HCT116 (cell line): Measurements from ENCODE around the gene CSTF2T. TPM values are rescaled to one million over a fixed set of nuclear protein-coding genes. Genes with fewer than 3 reads are reported as not detected.

Experiments used
- ATAC-seq: fragments of 200-7000 bp; cut with Tn5 transposase; 2 replicates; pipeline ENCODE4 v1.9.1; 2020; ENCODE audit warnings: mild to moderate bottlenecking, moderate library complexity
- BruUV-seq: library from RNA; stranded (reverse); fragments of 400-500 nt; replicated peaks from 2 replicates; lab custom pipeline; 2021; lab: Mats Ljungman, UMichigan
- CTCF ChIA-PET: fragments of 300-600 bp; sonication (Branson Sonifier 250); formaldehyde crosslinking; loops from one replicate; lab custom pipeline; 2021; ENCODE audit warnings: antibody characterized with exemption; lab: Charles Lee
- POLR2A ChIA-PET: fragments of 300-600, 350-600 bp; sonication (Branson Sonifier 250); formaldehyde crosslinking; loops from one replicate; lab custom pipeline; 2021; ENCODE audit warnings: antibody characterized with exemption; lab: Charles Lee
- RAD21 ChIA-PET, 2 experiments: fragments of 300-600 bp; sonication (Branson Sonifier 250); formaldehyde crosslinking; loops; one replicate each; lab custom pipeline; 2023; ENCODE audit warnings: low total read pairs in 2 of 2; ENCODE audit not compliant: uncharacterized antibody in 2 of 2, unreplicated experiment in 2 of 2, low non-redundant PET in 1 of 2; lab: Charles Lee
- DNase-seq: peaks from one replicate; pipeline ENCODE4 v3.0.0-alpha.2; 2010; ENCODE audit warnings: low read depth, low spot score
- H2AFZ ChIP-seq: fragments of 200-600 bp; shearing (Covaris generic), sonication (generic); 2 replicates; pipeline ENCODE4 v1.6.1; 2017; ENCODE audit warnings: low read depth, mixed run types, mixed read lengths, antibody characterized with exemption, low read length; ENCODE audit not compliant: poor library complexity, severe bottlenecking
- H3K27ac ChIP-seq: 2 replicates; pipeline ENCODE4 v1.5.1; 2012; ENCODE audit warnings: low read depth, low read length
- H3K27me3 ChIP-seq: fragments of 200-600 bp; sonication (generic); 2 replicates; pipeline ENCODE4 v1.6.1; 2016; ENCODE audit warnings: mixed run types, low read length, mixed read lengths; ENCODE audit not compliant: insufficient read depth
- H3K36me3 ChIP-seq, 2 experiments: fragments of 200-500 bp in 1 of 2; fragments of 200-600 bp in 1 of 2; sonication (Bioruptor generic) in 1 of 2; sonication (generic) in 1 of 2; 2 replicates each; pipeline versions ENCODE4 v1.5.1 to v1.6.1; 2014 to 2016; ENCODE audit warnings: low read length in 2 of 2, inconsistent platforms in 1 of 2, mixed read lengths in 1 of 2, mixed run types in 1 of 2; ENCODE audit not compliant: insufficient read depth in 2 of 2, control insufficient read depth in 1 of 2
- H3K4me1 ChIP-seq, 2 experiments: fragments of 200-600 bp in 1 of 2; sonication (generic) in 1 of 2; 2 replicates each; pipeline versions ENCODE4 v1.5.1 to v1.6.1; 2012 to 2017; ENCODE audit warnings: low read length in 2 of 2, inconsistent platforms in 1 of 2, mild to moderate bottlenecking in 1 of 2, mixed read lengths in 1 of 2, mixed run types in 1 of 2, moderate library complexity in 1 of 2; ENCODE audit not compliant: insufficient read depth in 2 of 2, control insufficient read depth in 1 of 2
- H3K4me2 ChIP-seq: fragments of 200-600 bp; sonication (generic); 2 replicates; pipeline ENCODE4 v1.6.1; 2017; ENCODE audit warnings: mixed run types, low read length, mixed read lengths
- H3K4me3 ChIP-seq, 2 experiments: fragments of 200-600 bp in 1 of 2; sonication (generic) in 1 of 2; replicated peaks in 1 of 2; 2 replicates each; pipeline ENCODE4 v1.5.1; 2011 to 2016; ENCODE audit warnings: low read length in 2 of 2, control low read depth in 1 of 2, low read depth in 1 of 2, mild to moderate bottlenecking in 1 of 2, mixed read lengths in 1 of 2, mixed run types in 1 of 2
- H3K79me2 ChIP-seq: fragments of 200-600 bp; sonication (generic); 2 replicates; pipeline ENCODE4 v1.6.1; 2017; ENCODE audit warnings: mild to moderate bottlenecking, mixed run types, low read length, moderate library complexity, mixed read lengths; ENCODE audit not compliant: insufficient read depth
- H3K9ac ChIP-seq: fragments of 200-600 bp; sonication (generic); 2 replicates; pipeline ENCODE4 v1.6.1; 2016; ENCODE audit warnings: low read length, mixed read lengths
- H3K9me2 ChIP-seq: fragments of 200-600 bp; sonication (generic), shearing (Covaris generic); 2 replicates; pipeline ENCODE4 v1.6.1; 2017; ENCODE audit warnings: mixed run types, mild to moderate bottlenecking, moderate library complexity; ENCODE audit not compliant: insufficient read depth
- H3K9me3 ChIP-seq, 2 experiments: fragments of 200-500 bp in 1 of 2; fragments of 200-600 bp in 1 of 2; sonication (Bioruptor generic) in 1 of 2; sonication (generic) in 1 of 2; 2 replicates each; pipeline ENCODE4 v1.6.1; 2014 to 2017; ENCODE audit warnings: low read length in 2 of 2, mixed read lengths in 2 of 2, inconsistent platforms in 1 of 2, low read depth in 1 of 2, mild to moderate bottlenecking in 1 of 2, mixed run types in 1 of 2, moderate library complexity in 1 of 2; ENCODE audit not compliant: control insufficient read depth in 1 of 2, insufficient read depth in 1 of 2
- H4K20me1 ChIP-seq: fragments of 200-600 bp; sonication (generic), shearing (Covaris generic); 2 replicates; pipeline ENCODE4 v1.6.1; 2017; ENCODE audit warnings: mixed run types, mild to moderate bottlenecking, moderate library complexity; ENCODE audit not compliant: insufficient read depth
- CBX3 ChIP-seq: IDR thresholded peaks from 2 replicates; pipeline ENCODE4 v1.6.1; 2012; ENCODE audit warnings: low read depth
- CEBPB ChIP-seq: IDR thresholded peaks from 2 replicates; pipeline ENCODE4 v1.6.1; 2012; ENCODE audit warnings: low read depth
- EGR1 ChIP-seq: IDR thresholded peaks from 2 replicates; pipeline ENCODE4 v1.6.1; 2012; ENCODE audit warnings: low read depth
- ELF1 ChIP-seq: IDR thresholded peaks from 2 replicates; pipeline ENCODE4 v1.6.1; 2012; ENCODE audit warnings: low read depth, borderline replicate concordance
- EZH2 ChIP-seq: fragments of 200-600 bp; sonication (generic); IDR thresholded peaks from 2 replicates; pipeline ENCODE4 v1.6.1; 2017; ENCODE audit warnings: antibody characterized with exemption, mixed run types
- EZH2phosphoT487 ChIP-seq: fragments of 200-600 bp; IDR thresholded peaks from 2 replicates; pipeline ENCODE4 v1.6.1; 2018; ENCODE audit warnings: antibody characterized with exemption, borderline replicate concordance
- FOSL1 ChIP-seq: IDR thresholded peaks from 2 replicates; pipeline ENCODE4 v1.6.1; 2012; ENCODE audit warnings: low read depth
- JUND ChIP-seq: IDR thresholded peaks from 2 replicates; pipeline ENCODE4 v1.6.1; 2012
- POLR2A ChIP-seq: IDR thresholded peaks from 2 replicates; pipeline ENCODE4 v1.7.0; 2011; ENCODE audit warnings: borderline replicate concordance; ENCODE audit not compliant: insufficient read depth, insufficient read length; ENCODE audit errors: extremely low read depth
- POLR2AphosphoS5 ChIP-seq: IDR thresholded peaks from 2 replicates; pipeline ENCODE4 v1.6.1; 2011; ENCODE audit warnings: mild to moderate bottlenecking, low read depth, low read length, moderate library complexity
- RAD21 ChIP-seq: IDR thresholded peaks from 2 replicates; pipeline ENCODE4 v1.6.1; 2012; ENCODE audit warnings: low read depth, mild to moderate bottlenecking
- SP1 ChIP-seq: IDR thresholded peaks from 2 replicates; pipeline ENCODE4 v1.6.1; 2012; ENCODE audit warnings: low read depth
- SRF ChIP-seq: IDR thresholded peaks from 2 replicates; pipeline ENCODE4 v1.6.1; 2012; ENCODE audit warnings: low read depth
- YY1 ChIP-seq: IDR thresholded peaks from 2 replicates; pipeline ENCODE4 v1.6.1; 2011; ENCODE audit warnings: low read length, low read depth, moderate library complexity, mild to moderate bottlenecking; ENCODE audit not compliant: insufficient replicate concordance; ENCODE audit errors: extremely low read depth
- ZNF274 ChIP-seq: fragments of 200-500 bp; sonication (Bioruptor generic); IDR thresholded peaks from 2 replicates; pipeline ENCODE4 v1.6.1; 2014; ENCODE audit warnings: mild to moderate bottlenecking, low read depth, low read length, inconsistent platforms
- intact Hi-C: fragments of 100-400 bp; cut with micrococcal nuclease; formaldehyde crosslinking; loops from 2 replicates; pipeline ENCODE4 v1.10.0; 2022
- total RNA-seq: library from RNA; stranded (reverse); gene quantifications from one replicate; pipeline ENCODE4 v1.2.1, GENCODE V29; 2021; ENCODE audit not compliant: unreplicated experiment
- TF ChIP-seq, protein P1 (sequence below): IDR thresholded peaks from 2 replicates; pipeline ENCODE4 v1.6.1; 2012
- TF ChIP-seq, protein P2 (sequence below): IDR thresholded peaks from 2 replicates; pipeline ENCODE4 v1.6.1; 2011; ENCODE audit warnings: mild to moderate bottlenecking, low read length, moderate library complexity; ENCODE audit not compliant: insufficient replicate concordance; ENCODE audit errors: extremely low read depth
- TF ChIP-seq, protein P3 (sequence below): IDR thresholded peaks from 2 replicates; pipeline ENCODE4 v1.6.1; 2012
- TF ChIP-seq, protein P4 (sequence below): IDR thresholded peaks from 2 replicates; pipeline ENCODE4 v1.6.1; 2012; ENCODE audit warnings: low read depth
- TF ChIP-seq, protein P5 (sequence below), 3 experiments: fragments of 200-600 bp in 1 of 3; sonication (generic) in 1 of 3; IDR thresholded peaks in 2 of 3; conservative IDR thresholded peaks in 1 of 3; 2 replicates each; pipeline ENCODE4 v1.5.1; 2012 to 2017; ENCODE audit warnings: low read depth in 2 of 3, low read length in 2 of 3, antibody characterized with exemption in 1 of 3, borderline replicate concordance in 1 of 3, control low read depth in 1 of 3, mild to moderate bottlenecking in 1 of 3, mixed read lengths in 1 of 3, mixed run types in 1 of 3, moderate library complexity in 1 of 3; ENCODE audit not compliant: insufficient read depth in 1 of 3

The CSTF2T gene
- total RNA-seq, 1 experiment from 2014 or later: 18.5 TPM

DNA sequence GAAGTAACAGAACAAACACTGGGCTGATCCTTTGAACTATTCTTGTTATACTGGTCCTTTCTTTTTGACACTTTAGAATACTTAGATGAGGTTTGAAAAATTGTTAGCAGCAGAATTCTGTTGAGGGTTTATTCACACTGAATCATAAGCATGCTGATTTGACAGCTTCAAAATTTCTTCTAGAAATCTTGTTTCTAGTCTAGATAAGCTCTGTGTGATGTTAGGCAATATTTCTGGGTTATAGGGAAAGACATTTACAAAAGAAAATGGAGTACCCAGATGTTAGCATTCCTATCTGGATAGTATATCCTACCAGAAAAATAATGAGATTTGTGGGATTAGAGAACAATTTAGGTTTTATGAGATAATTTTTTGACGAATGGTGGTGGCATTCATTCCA lies 12.1 kb downstream of the CSTF2T start:
- RAD21 ChIA-PET: no interaction called here
- no peak for TF ChIP-seq EGR1
- TF ChIP-seq SRF: no peak
- TF ChIP-seq POLR2AphosphoS5: no peak
- TF ChIP-seq RAD21: no peak
- TF ChIP-seq, protein P1, sequence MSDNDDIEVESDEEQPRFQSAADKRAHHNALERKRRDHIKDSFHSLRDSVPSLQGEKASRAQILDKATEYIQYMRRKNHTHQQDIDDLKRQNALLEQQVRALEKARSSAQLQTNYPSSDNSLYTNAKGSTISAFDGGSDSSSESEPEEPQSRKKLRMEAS: no peak
- no peak for TF ChIP-seq YY1
- no peak for TF ChIP-seq POLR2A
- no peak for TF ChIP-seq CBX3
- TF ChIP-seq EZH2: no peak
- TF ChIP-seq CEBPB: no peak
- no peak for TF ChIP-seq FOSL1
- no peak for TF ChIP-seq JUND
- TF ChIP-seq, protein P2, sequence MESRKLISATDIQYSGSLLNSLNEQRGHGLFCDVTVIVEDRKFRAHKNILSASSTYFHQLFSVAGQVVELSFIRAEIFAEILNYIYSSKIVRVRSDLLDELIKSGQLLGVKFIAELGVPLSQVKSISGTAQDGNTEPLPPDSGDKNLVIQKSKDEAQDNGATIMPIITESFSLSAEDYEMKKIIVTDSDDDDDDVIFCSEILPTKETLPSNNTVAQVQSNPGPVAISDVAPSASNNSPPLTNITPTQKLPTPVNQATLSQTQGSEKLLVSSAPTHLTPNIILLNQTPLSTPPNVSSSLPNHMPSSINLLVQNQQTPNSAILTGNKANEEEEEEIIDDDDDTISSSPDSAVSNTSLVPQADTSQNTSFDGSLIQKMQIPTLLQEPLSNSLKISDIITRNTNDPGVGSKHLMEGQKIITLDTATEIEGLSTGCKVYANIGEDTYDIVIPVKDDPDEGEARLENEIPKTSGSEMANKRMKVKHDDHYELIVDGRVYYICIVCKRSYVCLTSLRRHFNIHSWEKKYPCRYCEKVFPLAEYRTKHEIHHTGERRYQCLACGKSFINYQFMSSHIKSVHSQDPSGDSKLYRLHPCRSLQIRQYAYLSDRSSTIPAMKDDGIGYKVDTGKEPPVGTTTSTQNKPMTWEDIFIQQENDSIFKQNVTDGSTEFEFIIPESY: no peak
- TF ChIP-seq ZNF274: no peak
- TF ChIP-seq, protein P3, sequence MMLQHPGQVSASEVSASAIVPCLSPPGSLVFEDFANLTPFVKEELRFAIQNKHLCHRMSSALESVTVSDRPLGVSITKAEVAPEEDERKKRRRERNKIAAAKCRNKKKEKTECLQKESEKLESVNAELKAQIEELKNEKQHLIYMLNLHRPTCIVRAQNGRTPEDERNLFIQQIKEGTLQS: no peak
- TF ChIP-seq, protein P4, sequence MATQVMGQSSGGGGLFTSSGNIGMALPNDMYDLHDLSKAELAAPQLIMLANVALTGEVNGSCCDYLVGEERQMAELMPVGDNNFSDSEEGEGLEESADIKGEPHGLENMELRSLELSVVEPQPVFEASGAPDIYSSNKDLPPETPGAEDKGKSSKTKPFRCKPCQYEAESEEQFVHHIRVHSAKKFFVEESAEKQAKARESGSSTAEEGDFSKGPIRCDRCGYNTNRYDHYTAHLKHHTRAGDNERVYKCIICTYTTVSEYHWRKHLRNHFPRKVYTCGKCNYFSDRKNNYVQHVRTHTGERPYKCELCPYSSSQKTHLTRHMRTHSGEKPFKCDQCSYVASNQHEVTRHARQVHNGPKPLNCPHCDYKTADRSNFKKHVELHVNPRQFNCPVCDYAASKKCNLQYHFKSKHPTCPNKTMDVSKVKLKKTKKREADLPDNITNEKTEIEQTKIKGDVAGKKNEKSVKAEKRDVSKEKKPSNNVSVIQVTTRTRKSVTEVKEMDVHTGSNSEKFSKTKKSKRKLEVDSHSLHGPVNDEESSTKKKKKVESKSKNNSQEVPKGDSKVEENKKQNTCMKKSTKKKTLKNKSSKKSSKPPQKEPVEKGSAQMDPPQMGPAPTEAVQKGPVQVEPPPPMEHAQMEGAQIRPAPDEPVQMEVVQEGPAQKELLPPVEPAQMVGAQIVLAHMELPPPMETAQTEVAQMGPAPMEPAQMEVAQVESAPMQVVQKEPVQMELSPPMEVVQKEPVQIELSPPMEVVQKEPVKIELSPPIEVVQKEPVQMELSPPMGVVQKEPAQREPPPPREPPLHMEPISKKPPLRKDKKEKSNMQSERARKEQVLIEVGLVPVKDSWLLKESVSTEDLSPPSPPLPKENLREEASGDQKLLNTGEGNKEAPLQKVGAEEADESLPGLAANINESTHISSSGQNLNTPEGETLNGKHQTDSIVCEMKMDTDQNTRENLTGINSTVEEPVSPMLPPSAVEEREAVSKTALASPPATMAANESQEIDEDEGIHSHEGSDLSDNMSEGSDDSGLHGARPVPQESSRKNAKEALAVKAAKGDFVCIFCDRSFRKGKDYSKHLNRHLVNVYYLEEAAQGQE: no peak
- TF ChIP-seq EZH2phosphoT487: no peak
- TF ChIP-seq SP1: no peak
- no peak for TF ChIP-seq ELF1
- TF ChIP-seq, protein P5, sequence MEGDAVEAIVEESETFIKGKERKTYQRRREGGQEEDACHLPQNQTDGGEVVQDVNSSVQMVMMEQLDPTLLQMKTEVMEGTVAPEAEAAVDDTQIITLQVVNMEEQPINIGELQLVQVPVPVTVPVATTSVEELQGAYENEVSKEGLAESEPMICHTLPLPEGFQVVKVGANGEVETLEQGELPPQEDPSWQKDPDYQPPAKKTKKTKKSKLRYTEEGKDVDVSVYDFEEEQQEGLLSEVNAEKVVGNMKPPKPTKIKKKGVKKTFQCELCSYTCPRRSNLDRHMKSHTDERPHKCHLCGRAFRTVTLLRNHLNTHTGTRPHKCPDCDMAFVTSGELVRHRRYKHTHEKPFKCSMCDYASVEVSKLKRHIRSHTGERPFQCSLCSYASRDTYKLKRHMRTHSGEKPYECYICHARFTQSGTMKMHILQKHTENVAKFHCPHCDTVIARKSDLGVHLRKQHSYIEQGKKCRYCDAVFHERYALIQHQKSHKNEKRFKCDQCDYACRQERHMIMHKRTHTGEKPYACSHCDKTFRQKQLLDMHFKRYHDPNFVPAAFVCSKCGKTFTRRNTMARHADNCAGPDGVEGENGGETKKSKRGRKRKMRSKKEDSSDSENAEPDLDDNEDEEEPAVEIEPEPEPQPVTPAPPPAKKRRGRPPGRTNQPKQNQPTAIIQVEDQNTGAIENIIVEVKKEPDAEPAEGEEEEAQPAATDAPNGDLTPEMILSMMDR (IDR thresholded peaks at IDR 0.05 in 2 of 3, conservative IDR thresholded peaks at IDR 0.05 in 1 of 3; ENCODE audit: borderline replicate concordance in 1 of 3, insufficient read depth in 1 of 3, low read depth in 2 of 3, low read length in 2 of 3): no peak
- Histone ChIP-seq H4K20me1 (no peaks in the 10 kb centered on the region), H3K4me1 (no peaks in the 10 kb centered on the region), H3K9ac (no peak overlapping the region), H3K4me3 (no peak overlapping the region), H3K79me2 (no peaks in the 10 kb centered on the region), H3K27ac (no peak overlapping the region), H3K36me3 (no peaks in the 10 kb centered on the region), H2AFZ (no peak overlapping the region), H3K27me3 (0 out of 2 replicates have a peak, but pooled peaks cover 3% of the 10 kb centered on the region), H3K9me2 (no peaks in the 10 kb centered on the region), H3K4me2 (no peak overlapping the region), H3K9me3 (no peaks in the 10 kb centered on the region)
- CTCF ChIA-PET: no interaction called here
- POLR2A ChIA-PET: no interaction called here
- BruUV-seq: no TSS peak
- ATAC-seq (no peak), DNase-seq (no peak)
- intact Hi-C loops: no loop called here
